GM18867 (cell line): ENCODE results near the gene RCOR3.

Source experiments
- ATAC-seq: cut with Tn5 transposase; IDR thresholded peaks from one replicate; pipeline ENCODE4 v1.9.1; 2021; ENCODE audit warnings: mild to moderate bottlenecking, moderate library complexity; ENCODE audit not compliant: unreplicated experiment

The RCOR3 gene

DNA sequence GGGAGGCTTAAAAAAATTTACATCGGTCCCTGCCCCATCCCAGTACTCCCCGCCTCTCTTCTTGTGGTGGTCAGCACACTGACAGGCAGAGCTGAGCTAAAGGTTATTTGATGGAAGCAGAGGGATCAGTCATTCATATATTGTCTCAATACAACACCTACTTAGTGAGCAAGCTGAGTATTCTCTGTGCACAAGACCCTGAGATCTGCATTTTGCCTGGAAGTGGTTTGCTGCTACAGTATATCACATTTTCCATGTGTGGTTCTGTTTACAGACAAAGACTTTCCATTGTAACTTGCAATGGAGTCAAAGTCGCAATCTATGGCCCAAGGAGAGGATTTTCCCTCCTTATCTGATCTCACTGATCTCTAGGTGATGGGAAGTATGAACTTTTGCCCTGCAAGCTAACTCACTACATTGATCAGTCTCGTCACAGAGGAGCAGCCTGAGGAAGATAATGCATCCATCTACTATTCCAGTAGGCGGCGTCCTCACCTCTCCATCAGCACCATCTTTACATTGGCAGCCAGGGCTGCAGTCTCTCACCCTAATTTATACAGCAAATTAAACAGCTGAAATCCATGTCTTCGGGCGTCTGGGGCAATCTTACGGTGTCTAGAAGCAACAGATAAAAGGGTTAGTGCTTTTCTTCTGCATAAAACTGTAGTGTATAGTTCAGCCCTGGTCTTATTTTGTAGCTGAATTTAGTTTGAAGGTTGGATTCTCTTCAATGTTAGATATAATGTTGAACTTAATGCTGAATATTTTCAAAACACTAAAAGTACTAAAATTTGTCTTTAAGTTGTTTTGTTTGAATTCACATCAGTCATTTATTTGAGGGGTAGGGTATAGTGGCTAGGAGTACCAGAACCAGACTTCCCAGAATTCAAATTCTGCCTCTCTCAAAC, 64.2 kb downstream of the RCOR3 start:
- peak; percentile 48 for ATAC-seq

DNA sequence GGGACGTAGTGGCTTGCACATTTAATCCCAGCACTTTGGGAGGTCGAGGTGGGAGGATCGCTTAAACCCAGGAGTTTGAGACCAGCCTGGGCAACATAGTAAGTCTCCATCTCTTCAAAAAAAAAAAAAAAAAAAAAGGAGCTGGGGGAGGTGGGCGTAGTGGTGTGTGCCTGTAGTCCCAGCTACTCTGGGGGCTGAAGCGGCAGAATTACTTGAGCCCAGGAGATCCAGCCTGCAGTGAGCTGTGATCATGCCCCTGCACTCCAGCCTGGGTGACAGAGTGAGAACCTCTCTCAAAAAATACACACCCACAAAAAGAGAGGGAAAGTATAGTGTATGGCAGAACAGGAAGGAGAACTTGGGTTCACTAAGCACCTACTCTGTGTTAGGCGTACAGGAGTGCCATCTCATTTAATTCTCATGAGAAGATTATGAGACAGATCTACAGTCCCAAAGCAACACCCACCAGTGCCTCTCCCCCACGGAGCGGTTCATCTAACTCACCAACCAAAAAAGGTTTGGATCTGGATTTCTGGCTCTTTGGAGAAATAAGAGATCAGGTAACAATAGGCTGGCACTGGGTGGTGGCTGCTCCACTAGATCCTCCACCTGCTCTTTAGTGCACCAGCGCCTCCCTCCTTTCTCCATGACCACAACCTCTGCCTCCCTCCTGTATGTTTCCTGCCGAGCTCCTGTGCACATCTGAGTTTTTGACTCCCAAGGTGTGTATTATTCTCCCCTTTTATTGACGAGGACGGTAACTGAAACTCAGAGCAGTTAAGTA, 66.0 kb downstream of the RCOR3 start:
- no peak for ATAC-seq

DNA sequence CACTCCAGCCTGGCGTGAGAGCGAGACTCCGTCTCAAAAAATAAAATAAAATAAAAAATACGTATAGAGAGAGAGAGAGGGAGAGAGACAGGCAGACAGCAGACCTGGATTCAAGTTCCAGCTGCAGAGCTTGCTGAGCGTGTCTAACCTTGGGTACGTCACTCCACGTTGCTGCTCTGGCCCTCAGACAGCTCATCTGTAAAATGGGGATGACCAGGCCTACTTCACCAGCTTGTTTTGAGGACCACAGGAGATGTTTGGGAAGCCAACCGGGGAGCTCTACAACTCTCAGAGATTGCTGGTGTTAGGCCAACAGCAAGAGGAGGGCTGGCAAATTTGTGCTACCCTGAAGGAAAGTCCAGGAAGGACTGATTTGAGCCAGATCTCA, 67.0 kb downstream of the RCOR3 start:
- no peak for ATAC-seq

DNA sequence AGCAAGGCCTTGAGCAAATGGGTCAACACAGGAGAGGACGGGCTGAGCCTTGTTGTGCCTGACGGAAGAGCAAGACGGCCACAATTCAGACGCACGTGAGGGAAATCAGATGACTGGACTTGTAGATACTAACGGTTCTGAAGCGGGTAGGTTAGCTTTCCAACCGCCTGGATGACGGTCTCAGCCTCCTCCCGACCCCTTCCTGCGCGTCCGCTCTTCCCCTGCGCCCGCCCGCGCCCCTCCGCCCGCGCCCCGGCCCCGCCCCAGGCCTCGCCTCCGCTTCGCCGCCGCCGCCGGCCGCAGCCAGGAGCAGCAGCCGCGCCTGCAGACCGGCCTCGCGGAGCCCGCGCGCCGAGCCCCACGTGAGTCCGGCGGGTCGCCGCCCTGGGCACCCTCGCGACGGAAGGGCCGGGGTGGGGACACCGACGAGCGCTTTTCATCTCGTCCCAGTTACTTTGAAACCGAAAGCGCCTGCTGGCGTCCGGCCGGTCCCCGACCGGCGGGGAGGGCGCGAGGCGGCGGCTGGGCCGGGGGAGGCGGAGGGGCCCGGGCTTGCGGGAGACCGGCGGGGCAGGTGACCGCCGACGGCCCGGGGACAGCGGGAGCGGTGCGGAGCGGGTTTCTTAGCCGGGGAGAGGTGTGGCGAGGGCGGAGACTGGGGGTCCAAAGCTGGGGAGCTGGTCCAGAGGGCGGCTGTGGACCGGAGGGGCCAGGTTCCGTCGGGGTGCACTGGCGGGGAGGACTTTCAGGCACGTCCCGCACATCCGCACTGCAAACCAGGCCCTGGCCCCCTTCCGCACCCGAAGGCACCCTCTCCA, 67.6 kb downstream of the RCOR3 start, which contains the start of gene TRAF5:
Gene TRAF5 (plus strand): TSS at position 306 of the 818 bp plus-strand sequence. CDS start 26,407 bp downstream, outside the sequence.
- peak; percentile 39 for ATAC-seq

DNA sequence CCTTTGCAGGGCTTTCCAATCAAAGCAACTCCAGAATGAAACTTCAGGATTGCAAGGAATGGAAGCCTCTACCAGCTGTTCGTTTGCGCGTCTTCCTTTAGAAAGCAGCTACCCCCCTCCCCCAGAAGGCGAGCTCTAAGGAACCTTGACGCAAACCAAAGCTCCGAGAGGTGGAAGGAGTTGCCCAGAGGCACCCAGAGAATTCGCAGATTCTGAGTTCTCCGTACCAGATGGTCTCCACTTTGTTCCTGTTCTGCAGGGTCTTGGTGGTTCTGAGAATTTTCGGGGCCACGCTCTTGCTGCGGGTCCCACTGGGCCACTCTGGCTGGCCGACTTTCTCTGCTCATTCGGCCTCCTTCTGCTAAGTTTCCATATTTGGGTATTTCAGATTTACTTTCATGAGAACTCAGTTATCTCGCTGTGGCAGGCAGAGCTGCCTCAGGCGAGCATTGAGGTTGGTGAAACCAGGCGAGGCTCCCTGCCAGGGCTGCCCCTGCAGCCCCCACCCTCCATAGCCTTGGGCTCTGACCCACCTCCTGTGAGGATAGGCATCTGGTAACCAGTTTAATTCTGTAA, 68.3 kb downstream of the RCOR3 start:
- ATAC-seq, result peak; percentile 36

DNA sequence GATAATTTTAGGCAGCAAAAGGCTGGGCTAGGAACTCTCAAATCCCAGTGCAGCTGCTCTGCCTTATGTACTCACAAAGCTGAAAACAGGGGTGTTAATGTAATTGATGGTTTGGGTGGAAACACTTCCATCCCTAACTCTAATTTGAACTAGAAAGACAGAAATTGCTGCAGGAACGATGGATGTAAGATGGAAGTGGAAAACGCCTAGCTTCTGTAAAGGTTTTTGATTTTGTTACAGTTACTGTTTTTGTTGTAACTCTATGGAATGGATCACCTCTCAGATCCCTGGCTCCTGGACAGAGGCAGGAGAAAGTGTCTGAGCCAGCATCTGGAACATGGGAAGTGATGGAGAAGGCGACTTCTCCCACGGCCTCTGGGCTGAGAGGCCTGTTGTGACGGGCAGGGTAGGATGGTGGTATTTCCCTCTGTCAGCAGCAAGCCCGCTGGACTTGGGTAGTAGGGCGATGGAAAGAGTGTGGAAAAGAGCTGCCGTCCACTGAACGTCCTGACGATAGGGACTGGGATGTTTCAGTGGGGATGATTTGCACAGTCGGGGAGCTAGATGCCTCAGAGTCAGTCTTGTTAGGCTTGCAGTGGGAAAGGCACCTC, 69.0 kb downstream of the RCOR3 start:
- no peak for ATAC-seq

DNA sequence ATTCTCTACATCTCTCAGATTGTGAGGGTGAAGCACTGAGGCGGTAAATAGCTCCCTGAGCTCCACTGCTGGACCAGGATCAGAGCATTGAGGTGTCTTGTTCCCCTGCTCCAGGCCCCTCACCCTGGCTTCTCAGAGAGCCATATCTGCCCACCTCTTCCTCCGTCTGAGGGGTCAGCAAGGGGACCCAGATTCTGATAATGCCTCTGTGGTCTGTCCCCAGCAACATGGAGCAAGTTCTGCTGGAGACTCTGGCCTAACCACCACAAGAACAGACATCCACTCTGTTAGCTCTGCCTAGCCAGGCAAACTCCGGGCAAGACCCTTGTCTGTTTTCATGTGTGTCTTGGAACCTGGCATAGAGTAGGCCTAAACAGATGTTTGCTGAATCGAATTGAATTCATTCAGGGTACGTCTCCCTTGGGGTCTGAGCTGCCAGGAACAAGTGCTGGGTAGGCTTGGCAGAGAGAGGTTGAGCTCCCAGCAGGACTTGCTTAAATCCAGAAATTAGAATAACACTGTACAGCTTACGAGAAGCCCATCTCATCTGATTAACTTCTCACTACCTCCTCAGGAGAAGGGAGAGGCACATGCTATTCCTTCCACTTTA, 69.8 kb downstream of the RCOR3 start:
- no peak for ATAC-seq

DNA sequence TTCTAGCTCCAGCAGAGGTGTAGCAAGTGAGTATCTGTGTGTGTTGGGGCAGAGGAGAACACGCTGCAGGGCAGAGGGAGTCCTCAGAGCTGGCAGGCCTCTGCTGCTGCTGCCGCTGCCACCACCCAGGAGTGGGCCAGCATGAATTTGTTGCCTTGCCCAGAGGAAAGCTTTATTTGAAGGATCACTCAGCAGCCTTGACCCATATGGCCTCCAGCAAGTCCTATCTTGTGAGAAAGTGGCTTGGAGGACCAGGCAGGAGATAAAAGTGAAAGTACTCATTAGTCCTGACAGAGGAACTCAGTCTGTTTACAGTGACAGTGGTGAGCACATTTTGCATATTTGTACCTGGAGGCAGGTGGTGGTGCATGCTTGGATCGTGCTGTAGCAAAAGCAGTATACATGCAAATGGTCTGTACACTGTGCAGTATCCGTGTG, 70.6 kb downstream of the RCOR3 start:
- ATAC-seq, result peak; percentile 58

DNA sequence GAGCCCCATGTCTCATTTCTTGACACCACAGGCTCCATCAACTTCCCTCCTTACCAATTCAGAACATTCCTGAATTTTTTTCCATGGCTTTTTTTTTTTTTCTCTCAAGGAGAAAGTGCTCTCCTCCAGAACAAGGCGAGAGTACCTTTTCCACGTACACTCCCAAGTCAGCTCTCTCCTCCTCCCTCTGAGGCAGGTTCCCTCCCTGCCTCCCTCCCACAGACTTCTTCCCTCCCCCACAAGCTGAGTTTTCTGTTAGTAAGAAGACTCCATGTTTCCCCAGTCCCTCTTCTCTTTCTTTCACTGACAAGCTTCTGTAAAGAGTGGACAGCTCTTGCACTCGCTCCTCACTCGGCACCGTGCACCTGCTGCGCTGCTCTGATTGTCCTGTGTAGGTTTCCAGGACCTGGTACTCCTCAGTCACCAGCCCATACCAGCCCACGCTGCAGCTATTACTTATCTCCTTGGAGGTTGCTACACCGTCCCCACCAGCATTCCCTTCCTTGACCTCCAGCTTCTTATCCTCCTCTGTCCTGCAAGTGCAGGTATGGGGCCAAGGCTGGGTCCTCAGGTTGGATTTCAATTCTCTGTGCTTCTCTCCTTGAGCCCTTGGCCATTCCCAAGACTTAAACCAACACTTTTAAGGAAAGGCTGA, 71.2 kb downstream of the RCOR3 start:
- no peak for ATAC-seq

DNA sequence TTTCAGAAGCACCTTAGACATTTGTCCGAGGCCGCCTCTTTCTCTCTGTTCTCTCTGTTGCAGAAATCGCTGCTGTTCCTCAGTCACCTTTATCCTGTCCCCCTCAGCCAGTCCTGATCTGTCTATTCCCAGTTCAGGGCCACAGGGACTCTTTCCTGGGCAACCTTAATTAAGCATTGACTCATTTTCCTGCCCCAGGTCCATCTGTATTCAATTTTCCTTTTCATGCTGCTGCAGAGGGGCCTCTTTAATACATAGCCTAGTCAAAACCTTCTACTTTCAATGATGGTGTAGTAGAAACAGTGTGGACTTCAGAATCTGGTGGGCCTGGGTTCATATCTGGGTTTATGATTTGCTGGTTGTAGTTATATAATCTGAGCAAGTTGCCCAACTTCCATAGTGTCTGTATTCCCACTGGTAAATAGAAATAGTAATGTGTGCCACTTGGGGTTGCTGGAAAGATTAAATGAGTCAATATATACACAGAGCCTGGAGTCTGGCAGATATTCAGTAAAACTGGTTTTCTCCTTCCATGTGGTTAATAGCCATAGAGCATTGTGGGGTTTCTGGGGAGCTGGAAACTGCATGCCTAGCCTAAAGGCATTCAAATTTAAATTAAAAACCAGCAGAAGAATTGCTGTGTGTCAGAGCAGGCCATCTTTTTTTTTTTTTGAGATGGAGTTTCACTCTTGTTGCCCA, 72.0 kb downstream of the RCOR3 start:
- no peak for ATAC-seq

DNA sequence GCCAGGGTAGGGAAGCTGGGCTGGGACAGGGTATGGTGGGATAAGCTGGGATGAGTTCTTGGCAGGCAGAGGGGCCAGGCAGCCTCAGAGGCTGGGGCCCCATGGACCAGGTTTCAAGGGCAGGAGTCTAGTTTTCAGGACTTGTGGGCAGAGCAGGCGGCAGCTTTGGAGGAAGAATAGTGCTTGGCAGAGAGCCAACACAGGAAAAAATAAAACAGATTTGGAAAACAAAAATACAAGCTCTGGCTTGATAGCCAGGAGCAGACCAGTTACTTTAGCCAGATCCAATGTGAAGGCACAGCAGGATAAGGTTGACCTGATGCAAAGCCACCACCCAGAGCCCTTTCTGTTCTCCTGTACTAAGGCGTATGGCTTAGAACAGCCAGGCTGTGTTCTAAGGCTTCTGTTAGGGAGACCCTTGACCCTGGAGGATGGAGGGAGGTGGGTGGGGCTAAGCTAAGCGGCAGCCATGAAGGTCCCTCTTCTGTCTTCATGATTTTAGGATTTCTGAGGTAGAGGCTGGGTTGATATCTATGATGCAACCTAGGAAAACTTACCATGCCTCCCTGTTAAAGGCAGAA, 73.0 kb downstream of the RCOR3 start:
- ATAC-seq, result no peak

DNA sequence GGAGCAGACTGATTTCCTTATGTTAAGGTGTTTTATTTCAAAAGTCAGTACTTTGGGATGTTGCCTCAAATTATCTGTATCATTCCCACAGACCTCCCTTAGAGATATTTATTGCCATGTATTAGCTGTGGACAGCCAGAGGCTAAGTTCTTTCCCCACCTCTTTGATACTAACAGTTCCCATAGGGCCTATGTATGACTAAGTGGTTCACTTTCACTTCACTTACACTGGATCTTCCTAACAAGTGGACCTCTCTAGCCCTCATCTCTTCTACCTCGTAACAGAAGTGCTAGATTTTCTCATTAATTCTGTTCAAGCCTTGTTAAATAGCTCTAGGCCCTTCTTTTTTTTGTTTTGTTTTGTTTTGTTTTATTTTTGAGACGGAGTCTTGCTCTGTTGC, 73.7 kb downstream of the RCOR3 start:
- no peak for ATAC-seq

DNA sequence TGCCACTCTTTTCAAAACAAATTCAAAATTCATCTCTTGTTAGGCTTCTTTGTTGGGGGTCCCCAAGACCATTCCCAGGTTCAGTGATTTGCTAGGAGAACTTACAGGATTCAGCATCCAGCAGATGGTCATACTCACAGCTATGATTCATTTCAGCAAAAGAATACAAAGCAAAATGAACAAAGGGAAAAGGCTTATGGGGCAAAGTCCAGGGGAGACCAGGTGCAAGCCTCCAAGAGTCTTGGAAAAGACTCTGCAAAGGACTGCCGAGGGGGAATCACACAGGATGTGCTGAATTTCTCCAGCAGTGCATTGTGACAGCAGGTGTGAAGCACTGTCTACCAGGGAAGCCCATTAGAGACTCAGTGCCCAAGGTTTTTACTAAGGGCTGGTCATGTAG, 74.7 kb downstream of the RCOR3 start:
- no peak for ATAC-seq

DNA sequence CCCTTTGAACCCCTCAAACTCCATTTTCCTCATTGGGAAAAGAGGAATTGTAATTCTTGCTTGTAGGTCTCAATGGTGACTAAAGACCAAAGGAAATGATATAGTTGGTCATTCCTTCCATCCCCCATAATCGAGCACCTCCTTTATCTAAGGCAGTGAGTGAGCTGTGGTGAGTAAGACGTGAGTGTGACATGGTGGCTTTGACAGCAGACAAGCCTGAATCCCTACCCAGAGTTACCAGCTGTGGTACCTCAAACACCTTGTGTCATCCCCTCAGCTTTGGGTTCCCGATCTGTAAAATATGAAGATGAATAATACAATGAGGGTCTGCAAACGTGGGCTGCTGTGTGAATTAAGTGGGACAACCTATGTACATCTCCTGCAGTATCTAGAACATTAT, 75.8 kb downstream of the RCOR3 start:
- ATAC-seq, result no peak

DNA sequence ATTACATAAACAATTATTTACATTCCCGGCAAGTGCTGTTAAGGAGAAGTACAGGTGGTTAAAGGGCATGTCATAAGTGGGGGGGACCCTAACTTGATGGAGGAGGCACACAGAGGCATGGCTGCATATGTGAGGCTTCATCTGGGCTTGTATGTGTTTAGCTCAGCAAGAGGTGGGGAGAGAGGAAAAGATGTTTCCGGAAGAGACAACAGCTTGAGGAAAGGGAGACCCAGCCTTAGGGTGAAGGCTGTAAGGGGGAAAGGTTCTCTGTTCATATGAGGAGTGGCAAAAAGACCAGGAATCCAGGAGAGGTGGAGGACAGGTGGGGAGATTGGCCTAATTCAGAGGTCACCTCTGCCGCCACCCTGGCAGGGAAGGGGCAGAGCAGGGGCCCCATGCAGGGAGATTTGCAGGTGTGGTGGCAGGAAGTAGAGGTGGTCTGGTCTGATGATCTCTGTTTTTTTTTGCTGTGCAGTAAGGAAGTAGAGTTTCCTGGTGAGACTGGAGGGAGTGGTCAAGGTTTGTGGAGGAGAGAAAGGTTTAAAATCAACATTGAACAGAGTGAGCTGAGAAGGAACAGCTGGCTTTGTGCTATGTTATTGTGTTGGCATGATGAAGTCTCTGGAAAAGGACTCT, 76.5 kb downstream of the RCOR3 start:
- peak; percentile 95 for ATAC-seq

DNA sequence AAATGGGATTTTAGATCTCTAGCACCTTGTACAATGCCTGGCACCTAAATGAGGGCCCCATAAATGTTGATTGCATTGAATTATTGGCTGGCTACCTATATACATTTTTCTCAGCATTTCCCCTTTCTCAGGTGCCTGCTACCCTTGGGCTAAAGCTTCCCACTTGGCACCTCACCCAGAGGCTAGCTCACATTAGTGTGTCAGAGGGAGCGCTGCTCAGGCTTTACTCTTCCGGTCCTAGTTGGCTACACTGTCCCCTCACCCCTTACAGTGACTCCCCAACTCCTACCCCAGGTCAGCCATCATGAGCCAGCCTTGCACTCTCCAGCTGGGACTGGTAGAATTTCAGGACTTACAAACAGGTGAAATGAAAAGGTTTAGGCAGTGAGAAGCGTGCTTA, 77.0 kb downstream of the RCOR3 start:
- no peak for ATAC-seq

DNA sequence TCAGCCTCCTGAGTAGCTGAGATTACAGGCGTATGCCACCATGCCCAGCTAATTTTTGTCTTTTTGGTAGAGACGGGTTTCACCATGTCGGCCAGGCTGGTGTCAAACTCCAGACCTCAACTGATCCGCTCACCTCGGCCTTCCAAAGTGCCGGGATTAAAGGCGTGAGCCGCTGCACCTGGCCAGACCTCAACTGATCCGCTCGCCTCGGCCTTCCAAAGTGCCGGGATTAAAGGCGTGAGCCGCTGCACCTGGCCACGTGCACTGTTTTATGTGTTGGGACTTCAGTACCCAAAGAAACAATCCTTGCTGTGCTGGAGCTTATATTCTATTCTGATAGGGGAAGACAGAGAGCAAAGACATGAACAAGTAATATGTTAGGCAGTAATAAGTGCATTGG, 77.6 kb downstream of the RCOR3 start:
- no peak for ATAC-seq
